ENCODE measurements around the gene EPHA8.

- TF ChIP-seq JUN (CRISPR knock-in tag; IDR thresholded peaks at IDR 0.05) = no peak
- TF ChIP-seq, protein P1, sequence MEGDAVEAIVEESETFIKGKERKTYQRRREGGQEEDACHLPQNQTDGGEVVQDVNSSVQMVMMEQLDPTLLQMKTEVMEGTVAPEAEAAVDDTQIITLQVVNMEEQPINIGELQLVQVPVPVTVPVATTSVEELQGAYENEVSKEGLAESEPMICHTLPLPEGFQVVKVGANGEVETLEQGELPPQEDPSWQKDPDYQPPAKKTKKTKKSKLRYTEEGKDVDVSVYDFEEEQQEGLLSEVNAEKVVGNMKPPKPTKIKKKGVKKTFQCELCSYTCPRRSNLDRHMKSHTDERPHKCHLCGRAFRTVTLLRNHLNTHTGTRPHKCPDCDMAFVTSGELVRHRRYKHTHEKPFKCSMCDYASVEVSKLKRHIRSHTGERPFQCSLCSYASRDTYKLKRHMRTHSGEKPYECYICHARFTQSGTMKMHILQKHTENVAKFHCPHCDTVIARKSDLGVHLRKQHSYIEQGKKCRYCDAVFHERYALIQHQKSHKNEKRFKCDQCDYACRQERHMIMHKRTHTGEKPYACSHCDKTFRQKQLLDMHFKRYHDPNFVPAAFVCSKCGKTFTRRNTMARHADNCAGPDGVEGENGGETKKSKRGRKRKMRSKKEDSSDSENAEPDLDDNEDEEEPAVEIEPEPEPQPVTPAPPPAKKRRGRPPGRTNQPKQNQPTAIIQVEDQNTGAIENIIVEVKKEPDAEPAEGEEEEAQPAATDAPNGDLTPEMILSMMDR (IDR thresholded peaks at IDR 0.05) = no peak
- no peak for TF ChIP-seq SP1 (CRISPR knock-in tag; conservative IDR thresholded peaks at IDR 0.05)
- no peak for TF ChIP-seq GABPB1 (CRISPR knock-in tag; IDR thresholded peaks at IDR 0.05)
Measured at GRCh38 chr1:22591576-22591975, 28.3 kb downstream of the EPHA8 start.
